ENCODE results near the gene CRYAB.
A peak's percentile ranks its signal among the peaks of the same experiment; 100 is the strongest.
"Not testable (repeated sequence)": the region's sequence is repeated elsewhere in the genome, so short reads cannot be mapped to it uniquely, and the experiment has no call there.

Gene CRYAB

DNA sequence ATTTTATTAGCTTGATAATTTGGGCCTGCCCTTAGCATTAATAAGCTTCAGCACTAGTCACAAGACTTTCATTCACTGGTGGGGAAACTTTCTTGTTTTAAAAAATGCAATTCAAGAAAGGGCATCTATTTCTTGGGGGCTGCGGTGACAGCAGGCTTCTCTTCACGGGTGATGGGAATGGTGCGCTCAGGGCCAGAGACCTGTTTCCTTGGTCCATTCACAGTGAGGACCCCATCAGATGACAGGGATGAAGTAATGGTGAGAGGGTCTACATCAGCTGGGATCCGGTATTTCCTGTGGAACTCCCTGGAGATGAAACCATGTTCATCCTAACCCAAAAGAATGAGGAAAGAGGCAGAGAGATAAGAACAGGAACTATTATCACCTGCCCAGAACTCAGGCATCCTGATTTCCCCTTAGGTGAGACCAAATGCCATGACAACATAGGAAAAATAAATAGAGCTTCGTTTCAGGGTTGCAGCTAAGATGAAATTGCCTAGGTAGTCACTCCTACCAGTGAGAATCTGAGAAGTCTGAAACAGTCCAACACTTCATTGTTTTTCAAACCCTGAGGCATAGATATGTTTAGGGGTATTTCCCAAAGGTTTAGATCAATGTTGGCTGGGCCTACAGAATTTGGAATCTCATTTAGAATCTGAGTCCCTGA is 2.8 kb downstream of the CRYAB start:
- no peak for DNase-seq (ENCODE audit: low read depth in 2 of 2)

DNA sequence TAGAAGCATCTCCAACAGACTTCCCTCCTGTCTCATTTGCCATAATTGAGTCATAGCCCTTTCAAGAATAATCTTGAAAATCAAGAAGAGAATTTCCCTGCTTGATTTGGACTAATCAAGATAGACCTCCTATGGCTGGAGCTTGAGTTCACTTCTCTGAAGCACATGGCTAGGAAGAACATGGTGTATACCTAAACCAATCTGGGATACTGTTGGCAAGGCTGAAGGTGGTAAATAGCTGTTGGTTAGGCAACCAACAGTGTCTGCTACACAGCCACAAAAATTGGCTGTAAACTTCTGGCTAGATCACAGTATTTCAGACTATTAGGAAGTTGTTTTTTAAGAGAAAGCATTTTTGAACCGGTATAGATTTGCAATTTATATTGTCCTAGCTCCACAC is 4.9 kb downstream of the CRYAB start:
- DNase-seq (ENCODE audit: low read depth in 2 of 2) = no peak

DNA sequence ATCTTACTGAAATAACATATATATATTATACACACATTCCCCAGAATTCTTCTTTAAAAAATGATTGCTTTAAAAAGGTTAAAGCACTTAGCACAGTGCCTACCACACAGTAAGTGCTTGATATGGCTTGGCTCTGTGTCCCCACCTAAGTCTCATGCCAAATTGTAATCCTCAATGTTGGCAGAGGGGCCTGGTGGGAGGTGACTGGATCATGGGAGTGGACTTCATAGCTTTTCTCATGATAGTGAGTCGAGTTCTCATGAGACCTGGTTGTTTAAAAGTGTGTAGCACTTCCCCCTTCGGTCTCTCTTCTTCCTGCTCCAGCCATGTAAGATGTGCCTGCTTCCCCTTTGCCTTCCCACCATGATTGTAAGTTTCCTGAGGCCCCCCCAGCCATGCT is 6.2 kb downstream of the CRYAB start:
- DNase-seq (ENCODE audit: low read depth in 2 of 2) = no peak

DNA sequence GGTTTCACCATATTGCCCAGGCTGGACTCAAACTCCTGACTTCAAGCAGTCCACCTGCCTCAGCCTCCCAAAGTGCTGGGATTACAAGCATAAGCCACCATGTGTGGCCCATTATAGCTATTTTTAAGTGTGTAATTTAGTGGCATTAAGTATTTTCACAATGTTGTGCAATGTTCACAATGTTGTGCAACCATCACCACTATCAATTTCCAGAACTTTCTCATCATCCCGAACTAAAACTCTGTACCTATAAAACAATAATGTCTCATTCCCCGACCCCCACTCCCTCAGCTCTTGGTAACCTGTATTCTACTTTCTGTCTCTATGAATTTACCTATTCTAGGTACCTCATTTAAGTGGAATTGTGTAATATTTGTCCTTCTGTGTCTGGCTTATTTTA is 24.7 kb downstream of the CRYAB start:
- no peak for DNase-seq (ENCODE audit: low read depth in 2 of 2)

DNA sequence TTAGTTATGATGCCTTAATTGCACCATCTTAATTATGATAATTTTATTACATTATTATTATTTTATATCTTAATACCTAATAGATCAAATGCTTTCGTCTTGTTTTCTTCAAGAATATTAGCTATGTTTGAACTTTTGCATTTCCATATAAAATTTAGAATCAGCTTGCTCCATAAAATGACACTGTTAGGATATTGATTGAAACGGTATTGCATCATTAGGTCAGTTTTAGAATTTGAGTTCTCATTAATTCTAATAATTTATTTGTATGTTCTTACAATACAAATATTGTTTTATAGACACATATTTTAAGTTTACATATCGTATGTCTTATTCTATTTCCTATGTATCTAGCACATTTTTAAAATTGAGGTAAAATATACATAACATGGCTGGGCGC is 25.5 kb downstream of the CRYAB start:
- DNase-seq (ENCODE audit: low read depth in 2 of 2) = no peak

DNA sequence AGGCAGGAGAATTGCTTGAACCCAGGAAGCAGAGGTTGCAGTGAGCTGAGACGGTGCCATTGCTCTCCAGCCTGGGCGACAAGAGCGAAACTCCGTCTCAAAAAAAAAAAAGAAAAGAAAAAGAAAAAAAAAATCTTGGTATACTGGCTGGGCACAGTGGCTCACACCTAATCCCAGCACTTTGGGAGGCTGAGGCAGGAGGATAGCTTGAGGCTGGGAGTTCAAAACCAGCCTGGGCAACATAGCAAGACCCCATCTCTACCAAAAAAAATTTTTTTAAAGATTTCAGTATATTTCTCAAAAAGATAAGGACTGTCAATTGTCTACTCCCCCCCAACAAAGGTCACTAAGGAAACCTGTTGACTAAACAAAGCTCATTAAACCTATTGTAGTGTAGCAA is 26.5 kb downstream of the CRYAB start:
- DNase-seq (ENCODE audit: low read depth in 2 of 2) = not testable (repeated sequence)

DNA sequence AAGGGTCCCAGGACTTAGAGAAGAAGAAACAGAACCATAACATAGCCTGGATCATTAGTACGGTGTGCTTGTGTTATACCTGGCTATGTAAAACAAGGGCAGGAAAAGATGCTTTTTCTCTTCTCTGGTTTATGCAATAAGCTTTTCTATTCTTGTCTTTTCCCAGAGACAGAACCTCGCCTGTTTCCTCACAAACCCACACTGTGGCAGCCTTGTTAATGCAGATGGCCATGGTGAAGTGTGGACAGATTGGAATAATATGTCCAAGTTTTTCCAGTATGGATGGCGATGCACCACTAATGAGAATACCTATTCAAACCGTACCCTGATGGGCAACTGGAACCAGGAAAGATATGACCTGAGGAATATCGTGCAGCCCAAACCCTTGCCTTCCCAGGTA is 29.4 kb downstream of the CRYAB start:
- no peak for DNase-seq (ENCODE audit: low read depth in 2 of 2)

DNA sequence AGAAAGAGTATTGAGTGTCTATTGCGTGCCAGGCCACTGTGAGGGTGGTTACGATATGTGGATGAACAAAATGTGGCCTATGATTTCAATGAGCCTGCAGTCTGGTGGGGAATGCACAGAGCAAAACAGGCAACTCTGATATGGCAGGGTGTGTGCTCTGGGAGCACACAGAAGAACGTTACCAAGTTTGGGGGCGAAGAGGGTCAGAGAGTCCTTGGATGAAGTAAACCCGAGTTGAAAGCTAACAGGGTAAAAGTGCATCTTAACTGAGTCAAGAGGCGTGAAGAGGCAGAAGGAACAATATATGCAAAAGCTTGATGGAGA is 32.0 kb downstream of the CRYAB start:
- DNase-seq (ENCODE audit: low read depth in 2 of 2) = no peak

DNA sequence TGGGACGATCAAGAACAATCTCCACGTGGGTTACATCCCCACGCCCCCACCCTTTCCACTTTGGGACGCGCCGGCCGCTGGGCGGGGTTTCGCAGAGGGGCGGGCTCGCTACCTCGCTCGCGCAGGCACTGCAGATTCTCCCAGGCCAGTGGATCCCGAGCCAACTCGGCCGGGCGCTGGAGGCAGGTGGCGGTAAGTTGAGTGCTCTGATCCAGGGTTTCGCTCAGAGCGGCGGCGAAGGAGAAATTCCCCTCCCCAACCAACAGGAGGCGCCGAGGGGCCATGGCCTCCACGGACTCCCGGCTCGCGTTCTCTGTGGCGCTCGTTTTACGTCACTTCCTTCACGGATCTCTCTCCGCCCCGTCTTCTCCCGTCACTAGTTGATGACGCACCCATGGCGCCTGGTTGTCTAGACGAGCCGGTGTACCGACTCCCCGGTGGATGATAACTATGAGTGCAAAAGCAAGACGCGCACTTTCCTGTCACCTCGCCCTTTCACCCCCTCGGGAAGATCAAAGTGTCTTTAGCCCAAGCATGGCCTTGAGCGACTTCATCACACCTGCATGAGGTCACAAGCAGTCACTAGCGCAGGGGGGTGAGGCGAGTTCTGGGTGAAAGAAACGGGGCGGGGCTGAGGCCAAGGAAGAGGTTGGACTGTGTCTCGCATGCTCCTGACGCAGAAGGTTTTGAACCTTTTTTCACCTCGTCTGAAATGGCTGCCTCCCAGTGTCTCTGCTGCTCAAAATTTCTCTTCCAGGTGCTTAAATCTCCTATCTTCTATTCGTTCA is 32.5 kb downstream of the CRYAB start, which contains the start of the genes CFAP68 and FDXACB1:
Gene CFAP68 (plus strand): TSS at position 693 of the 788 bp plus-strand sequence. CDS start 20 bp downstream, at position 713.
Gene FDXACB1 (minus strand): TSS at position 317 of the 788 bp plus-strand sequence. CDS start 33 bp downstream, at position 284.
- peak; percentile 90 to 93 for DNase-seq (ENCODE audit: low read depth in 2 of 2)

DNA sequence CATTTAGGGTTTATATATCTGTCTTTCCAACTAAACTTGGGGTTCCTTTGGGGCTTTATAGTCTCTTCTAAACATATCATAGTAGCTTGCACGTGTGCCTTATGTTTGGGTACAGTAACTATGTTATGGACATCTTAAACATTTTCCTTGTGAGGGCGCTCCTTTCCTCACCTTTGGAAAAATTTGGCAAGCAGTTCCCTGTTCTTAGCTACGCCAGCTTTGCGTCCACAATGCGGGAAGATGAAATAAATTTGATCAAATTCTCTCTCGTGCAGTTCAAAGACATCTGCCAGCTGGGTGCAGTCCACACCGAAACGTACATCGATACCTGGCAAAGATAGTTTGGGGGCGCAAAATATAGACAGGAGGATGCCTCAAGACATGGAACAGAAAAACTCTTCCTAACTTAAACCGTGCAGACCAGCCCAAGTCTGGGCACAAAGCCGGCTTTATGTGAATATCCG is 33.2 kb downstream of the CRYAB start:
- DNase-seq (ENCODE audit: low read depth in 2 of 2) = no peak

DNA sequence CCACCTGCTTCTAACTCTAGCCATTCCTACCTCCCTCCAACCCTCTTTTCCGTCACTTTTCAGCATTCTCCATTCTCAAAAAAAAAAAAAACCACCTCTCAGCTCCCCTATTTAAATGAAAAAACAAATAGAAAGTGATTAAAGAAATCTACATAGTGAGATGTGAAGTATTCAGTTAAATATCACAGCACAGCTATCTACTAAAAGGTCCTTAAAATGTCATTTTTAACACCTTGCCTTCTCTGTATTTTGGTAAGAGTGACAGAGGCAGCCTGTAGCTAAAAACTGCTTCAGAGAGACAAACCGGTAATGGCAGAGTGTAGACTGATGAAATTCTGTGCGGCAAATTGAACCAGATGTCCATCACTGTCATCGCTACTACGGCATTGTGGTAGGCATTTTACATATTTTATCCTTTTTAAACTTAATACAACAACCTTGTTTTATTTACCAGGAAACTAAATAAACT is 39.8 kb downstream of the CRYAB start:
- no peak for DNase-seq (ENCODE audit: low read depth in 2 of 2)

DNA sequence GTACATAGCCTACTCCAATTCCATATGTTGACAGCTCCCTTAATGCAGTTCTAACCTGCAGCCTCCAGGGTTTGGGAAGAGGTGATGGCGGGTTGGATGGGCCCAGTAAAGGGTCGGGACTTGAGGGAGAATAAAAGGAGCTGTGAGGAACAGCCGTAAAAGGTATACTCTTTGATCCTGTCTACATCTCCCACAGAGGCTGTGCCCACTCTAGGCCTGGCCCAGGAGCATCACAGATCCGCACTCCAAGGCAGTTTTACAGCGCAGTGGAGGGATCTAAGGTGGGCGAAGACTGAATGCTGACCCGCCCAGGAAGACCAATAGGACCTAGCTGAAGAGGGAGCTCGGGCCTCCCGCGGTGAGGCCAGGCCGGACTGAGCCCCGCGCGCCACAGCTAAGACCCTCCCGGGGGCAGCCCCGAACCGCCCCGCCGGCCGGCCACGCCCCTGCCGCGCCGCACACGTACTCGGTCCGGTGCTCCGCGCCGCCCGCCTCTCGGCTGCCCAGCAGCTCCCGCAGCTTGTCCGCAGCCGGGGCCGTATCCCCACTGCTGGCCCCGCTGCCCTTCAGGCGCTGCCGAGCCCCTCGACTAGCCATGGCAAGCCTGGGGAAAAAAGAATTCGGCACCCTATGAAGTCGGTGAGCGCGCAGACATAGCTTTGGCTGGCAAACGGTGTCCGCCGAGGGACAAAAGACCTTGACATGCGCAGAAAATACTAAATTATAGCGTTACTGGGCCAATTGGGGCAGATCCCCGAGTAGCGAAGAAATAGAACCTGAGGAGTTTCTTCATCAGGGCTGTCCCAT is 40.5 kb downstream of the CRYAB start, which contains the start of gene ALG9:
Gene ALG9 (minus strand): TSS at position 696 of the 807 bp plus-strand sequence. CDS start 99 bp downstream, at position 597.
- peak; percentile 86 to 91 for DNase-seq (ENCODE audit: low read depth in 2 of 2)

DNA sequence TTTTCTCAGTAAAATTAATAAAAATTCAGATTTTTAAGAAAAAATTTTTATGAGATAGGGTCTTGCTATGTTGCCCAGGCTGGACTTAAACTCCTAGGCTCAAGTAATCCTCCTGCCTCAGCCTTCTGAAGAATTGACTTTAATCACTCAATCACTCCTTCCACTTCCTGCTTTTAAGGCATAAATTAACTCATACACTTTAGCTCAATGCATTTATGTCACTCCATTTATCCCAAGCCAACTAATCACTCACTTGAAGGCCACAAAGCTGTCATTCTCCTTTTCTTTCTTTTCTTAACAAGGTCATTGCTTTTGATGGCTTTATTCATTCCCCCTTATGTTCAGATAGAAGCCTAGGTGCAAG is 41.1 kb downstream of the CRYAB start:
- DNase-seq (ENCODE audit: low read depth in 2 of 2) = no peak

DNA sequence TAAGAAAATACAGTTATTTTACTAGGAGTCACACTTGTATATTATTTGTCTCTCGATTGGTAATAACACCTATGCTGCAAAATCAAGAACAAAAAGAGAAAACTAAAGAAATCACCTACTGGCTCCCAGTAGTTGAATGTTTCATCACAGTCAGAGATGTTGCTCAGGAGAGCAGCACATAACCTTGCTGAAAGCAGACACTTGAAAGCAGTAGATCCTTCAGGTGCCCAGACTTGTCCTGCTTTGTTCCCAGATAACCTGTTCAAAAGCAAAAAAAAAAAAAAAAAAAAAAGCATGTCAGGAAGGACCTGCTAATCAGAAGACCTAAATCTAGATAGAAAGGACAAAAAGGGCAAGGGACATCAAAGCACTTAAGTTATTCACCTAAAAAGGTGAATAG is 41.5 kb downstream of the CRYAB start:
- DNase-seq (ENCODE audit: low read depth in 2 of 2) = no peak

DNA sequence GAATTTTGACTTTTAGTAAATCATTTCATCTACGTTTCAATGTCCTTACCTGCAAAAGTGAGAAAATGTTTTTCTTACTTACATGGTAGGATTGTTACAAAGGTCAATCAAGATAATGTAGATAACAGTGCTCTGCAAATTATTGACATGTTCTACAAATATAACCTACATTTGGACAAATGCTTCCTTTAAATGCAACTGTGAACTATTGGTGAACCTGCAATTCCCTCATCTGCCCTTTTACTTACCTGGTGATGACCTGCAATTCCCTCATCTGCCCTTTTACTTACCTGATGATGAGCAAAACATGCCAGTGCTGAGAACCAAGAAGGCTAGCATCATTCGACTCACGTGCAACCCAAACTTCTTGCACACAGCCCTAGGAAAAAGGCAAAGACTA is 51.3 kb downstream of the CRYAB start:
- no peak for DNase-seq (ENCODE audit: low read depth in 2 of 2)
